Transverse colon (tissue), 4 donors: ENCODE measurements around the gene SOX1. TPM values are rescaled to one million over a fixed set of nuclear protein-coding genes. Genes with fewer than 3 reads are reported as not detected.

Experiments used
- DNase-seq: peaks from one replicate; pipeline ENCODE4 v3.0.0-alpha.2; 2019
- H3K27ac ChIP-seq, 4 donors: fragments of 200-600 bp; sonication (generic); 2 replicates each; pipeline ENCODE4 v1.5.1; 2016 to 2018; ENCODE audit warnings: inconsistent platforms in 4 of 4
- H3K27me3 ChIP-seq: fragments of 200-600 bp; sonication (generic); 2 replicates; pipeline ENCODE4 v1.5.1; 2017; ENCODE audit warnings: inconsistent platforms
- H3K36me3 ChIP-seq, 4 donors: fragments of 200-600 bp; sonication (generic); 2 replicates each; pipeline ENCODE4 v1.5.1; 2017 to 2019; ENCODE audit warnings: inconsistent platforms in 4 of 4
- H3K4me1 ChIP-seq, 4 donors: fragments of 200-600 bp; sonication (generic); 2 replicates each; pipeline ENCODE4 v1.5.1; 2017 to 2020; ENCODE audit warnings: inconsistent platforms in 4 of 4
- H3K4me3 ChIP-seq, 4 donors: fragments of 200-600 bp; sonication (generic); 1 replicate in 1 of 4; 2 replicates in 3 of 4; pipeline versions ENCODE4 v1.5.1 to v1.6.1; 2017 to 2019; ENCODE audit warnings: inconsistent platforms in 4 of 4
- H3K9me3 ChIP-seq, 2 donors: fragments of 200-600 bp; sonication (generic); 2 replicates each; pipeline ENCODE4 v1.5.1; 2017 to 2019; ENCODE audit warnings: inconsistent platforms in 2 of 2
- CTCF ChIP-seq, 5 experiments: fragments of 200-600 bp in 3 of 5; fragments of 450-650 bp in 2 of 5; sonication (generic) in 3 of 5; IDR thresholded peaks; 1 replicate in 2 of 5; 2 replicates in 3 of 5; pipeline ENCODE4 v1.5.1; 2016 to 2017; ENCODE audit warnings: antibody characterized with exemption in 5 of 5, inconsistent platforms in 3 of 5, mild to moderate bottlenecking in 2 of 5, moderate library complexity in 1 of 5
- EP300 ChIP-seq: sonication (generic); formaldehyde crosslinking; IDR thresholded peaks from one replicate; pipeline ENCODE4 v1.6.1; 2017; ENCODE audit warnings: antibody characterized with exemption, low read depth
- POLR2A ChIP-seq: fragments of 450-650 bp; IDR thresholded peaks from one replicate; pipeline ENCODE4 v1.6.1; 2016; ENCODE audit warnings: antibody characterized with exemption, mild to moderate bottlenecking, moderate library complexity
- POLR2AphosphoS5 ChIP-seq, 3 donors: sonication (generic); formaldehyde crosslinking; IDR thresholded peaks; one replicate each; pipeline ENCODE4 v1.6.1; 2016; ENCODE audit warnings: antibody characterized with exemption in 3 of 3
- WGBS, 2 donors: methylation state at CpG; one replicate each; pipeline ENCODE4 v1.1.5; 2018; ENCODE audit warnings: low coverage in 1 of 2; 5-methylcytosine and 5-hydroxymethylcytosine counted together
- in situ Hi-C, 4 donors: fragments of 200-750 bp; cut with MboI; loops; one replicate each; pipeline versions ENCODE4 v1.15.0 to v1.15.1; 2017; ENCODE audit warnings: low sequenced_read_pairs in 3 of 4, low pct_ligation_motif_present in 1 of 4, low pct_unique_long_range_greater_than_20kb in 1 of 4
- intact Hi-C: fragments of 100-400 bp; cut with DNase I; formaldehyde crosslinking; loops from one replicate; pipeline ENCODE4 v1.15.1; 2023; ENCODE audit warnings: low total_unique reads
- total RNA-seq, 4 donors: library from RNA; depleted of rRNA; stranded (reverse); fragments of >200 nt; gene quantifications; one replicate each; pipeline ENCODE4 v1.1.0, GENCODE V29; 2016

Gene SOX1
- total RNA-seq, 4 donors from 2014 or later: not detected

GRCh38 chr13:112067871-112068539, 1.1 kb downstream of the SOX1 start:
- H3K36me3 ChIP-seq: no peaks in the 10 kb centered on the region
- DNase-seq: no peak
- no peaks in the 10 kb centered on the region for H3K9me3 ChIP-seq
- in situ Hi-C loops: no loop called here
- H3K4me3 ChIP-seq: no peak overlapping the region
- peaks cover 96% of the 10 kb centered on the region for H3K27me3 ChIP-seq
- peaks cover 0 to 39% (median 14%) of the 10 kb centered on the region in 4 donors for H3K4me1 ChIP-seq
- no peak overlapping the region for H3K27ac ChIP-seq
- intact Hi-C loops: no loop called here
- TF ChIP-seq POLR2A (no peak), CTCF (IDR thresholded peaks at IDR 0.05) (no peak), EP300 (no peak), POLR2AphosphoS5 (IDR thresholded peaks at IDR 0.05) (no peak)
- WGBS, 2 donors: 23% methylated on average over 59 of the region's 103 CpGs; no CpG with 5 or more reads in 1 of the 2 donors

- Histone ChIP-seq H3K27ac (no peak overlapping the region), H3K9me3 (no peaks in the 10 kb centered on the region), H3K36me3 (no peaks in the 10 kb centered on the region), H3K4me3 (no peak overlapping the region), H3K4me1 (peaks cover 0 to 43% (median 19%) of the 10 kb centered on the region in 4 donors), H3K27me3 (peaks cover 96% of the 10 kb centered on the region)
- in situ Hi-C loops: no loop called here
- 9% methylated on average over 58 of the region's 80 CpGs; no CpG with 5 or more reads in 1 of the 2 donors for WGBS, 2 donors
- TF ChIP-seq EP300: no peak
- TF ChIP-seq CTCF (IDR thresholded peaks at IDR 0.05): no peak
- no peak for TF ChIP-seq POLR2AphosphoS5 (IDR thresholded peaks at IDR 0.05)
- TF ChIP-seq POLR2A: no peak
- no peak for DNase-seq
- intact Hi-C loops: no loop called here
Measured at GRCh38 chr13:112068540-112069060, 1.7 kb downstream of the SOX1 start.

- Histone ChIP-seq H3K27me3 (peaks cover 96% of the 10 kb centered on the region), H3K4me3 (no peak overlapping the region), H3K27ac (no peak overlapping the region), H3K9me3 (no peaks in the 10 kb centered on the region), H3K4me1 (peaks cover 0 to 44% (median 20%) of the 10 kb centered on the region in 4 donors), H3K36me3 (no peaks in the 10 kb centered on the region)
- intact Hi-C loops: no loop called here
- 13 to 19% methylated on average over 12 to 33 of the region's 33 CpGs for WGBS, 2 donors
- no peak for DNase-seq
- no peak for TF ChIP-seq EP300
- in situ Hi-C loops: no loop called here
Measured at GRCh38 chr13:112069061-112069844, 2.3 kb downstream of the SOX1 start.

- Histone ChIP-seq H3K27ac (no peak overlapping the region), H3K36me3 (no peaks in the 10 kb centered on the region), H3K27me3 (peaks cover 96% of the 10 kb centered on the region), H3K4me1 (peaks cover 0 to 44% (median 20%) of the 10 kb centered on the region in 4 donors), H3K4me3 (no peak overlapping the region), H3K9me3 (no peaks in the 10 kb centered on the region)
- intact Hi-C loops: no loop called here
- TF ChIP-seq POLR2A (no peak), POLR2AphosphoS5 (IDR thresholded peaks at IDR 0.05) (no peak), CTCF (IDR thresholded peaks at IDR 0.05) (no peak), EP300 (no peak)
- 20% methylated on average over 9 to 17 of the region's 17 CpGs for WGBS, 2 donors
- in situ Hi-C loops: no loop called here
- no peak for DNase-seq
Measured at GRCh38 chr13:112069845-112070251, 2.9 kb downstream of the SOX1 start.
